ENCODE measurements around the gene PLXNA1.

PLXNA1 gene

GRCh38 chr3:126959136-126959920 is 23.6 kb upstream of the PLXNA1 start:
- peaks cover 2% of the 10 kb centered on the region for H3K4me1 Mint-ChIP-seq (ENCODE audit: low read depth)
- no peaks in the 10 kb centered on the region for H3K27me3 Mint-ChIP-seq (ENCODE audit: low read depth)

GRCh38 chr3:126959921-126960603 is 22.9 kb upstream of the PLXNA1 start:
- H3K27ac Mint-ChIP-seq = no peak overlapping the region
- H3K4me1 Mint-ChIP-seq (ENCODE audit: low read depth) = peaks cover 2% of the 10 kb centered on the region
- H3K27me3 Mint-ChIP-seq (ENCODE audit: low read depth) = no peaks in the 10 kb centered on the region
- H3K36me3 Mint-ChIP-seq (ENCODE audit: low read depth) = no peaks in the 10 kb centered on the region
- no peaks in the 10 kb centered on the region for H3K9me3 Mint-ChIP-seq
- no peak overlapping the region for H3K4me3 Mint-ChIP-seq

More at GRCh38 chr3:126959136-126959920, 23.6 kb upstream of the PLXNA1 start:
- Mint-ChIP-seq H3K9me3 (no peaks in the 10 kb centered on the region), H3K27ac (peak overlapping the region; percentile 26), H3K36me3 (ENCODE audit: low read depth) (no peaks in the 10 kb centered on the region), H3K4me3 (no peak overlapping the region)

GRCh38 chr3:126960604-126960995 is 22.3 kb upstream of the PLXNA1 start:
- Mint-ChIP-seq H3K4me1 (ENCODE audit: low read depth) (peaks cover 2% of the 10 kb centered on the region), H3K27me3 (ENCODE audit: low read depth) (no peaks in the 10 kb centered on the region), H3K9me3 (no peaks in the 10 kb centered on the region), H3K27ac (no peak overlapping the region), H3K36me3 (ENCODE audit: low read depth) (no peaks in the 10 kb centered on the region), H3K4me3 (no peak overlapping the region)

- H3K4me3 Mint-ChIP-seq = no peak overlapping the region
- H3K36me3 Mint-ChIP-seq (ENCODE audit: low read depth) = no peaks in the 10 kb centered on the region
- H3K9me3 Mint-ChIP-seq = no peaks in the 10 kb centered on the region
- no peaks in the 10 kb centered on the region for H3K27me3 Mint-ChIP-seq (ENCODE audit: low read depth)
- peaks cover 2% of the 10 kb centered on the region for H3K4me1 Mint-ChIP-seq (ENCODE audit: low read depth)
- no peak overlapping the region for H3K27ac Mint-ChIP-seq
Measured at GRCh38 chr3:126961191-126961790, 21.6 kb upstream of the PLXNA1 start.

GRCh38 chr3:126961791-126962461 is 21.0 kb upstream of the PLXNA1 start:
- Mint-ChIP-seq H3K36me3 (ENCODE audit: low read depth) (no peaks in the 10 kb centered on the region), H3K27ac (no peak overlapping the region), H3K4me1 (ENCODE audit: low read depth) (peaks cover 1% of the 10 kb centered on the region), H3K27me3 (ENCODE audit: low read depth) (no peaks in the 10 kb centered on the region), H3K4me3 (no peak overlapping the region), H3K9me3 (no peaks in the 10 kb centered on the region)

GRCh38 chr3:126962756-126963155 is 20.2 kb upstream of the PLXNA1 start:
- Mint-ChIP-seq H3K9me3 (no peaks in the 10 kb centered on the region), H3K27me3 (ENCODE audit: low read depth) (no peaks in the 10 kb centered on the region), H3K27ac (no peak overlapping the region), H3K36me3 (ENCODE audit: low read depth) (no peaks in the 10 kb centered on the region), H3K4me3 (no peak overlapping the region), H3K4me1 (ENCODE audit: low read depth) (peaks cover 1% of the 10 kb centered on the region)

- no peak overlapping the region for H3K4me3 Mint-ChIP-seq
- H3K27ac Mint-ChIP-seq = no peak overlapping the region
- no peaks in the 10 kb centered on the region for H3K9me3 Mint-ChIP-seq
- no peaks in the 10 kb centered on the region for H3K27me3 Mint-ChIP-seq (ENCODE audit: low read depth)
- H3K4me1 Mint-ChIP-seq (ENCODE audit: low read depth) = peaks cover 1% of the 10 kb centered on the region
- H3K36me3 Mint-ChIP-seq (ENCODE audit: low read depth) = no peaks in the 10 kb centered on the region
Measured at GRCh38 chr3:126963261-126964190, 19.4 kb upstream of the PLXNA1 start.

GRCh38 chr3:126964261-126964660 is 18.7 kb upstream of the PLXNA1 start:
- Mint-ChIP-seq H3K36me3 (ENCODE audit: low read depth) (no peaks in the 10 kb centered on the region), H3K4me3 (no peak overlapping the region), H3K27me3 (ENCODE audit: low read depth) (peaks cover 1% of the 10 kb centered on the region), H3K27ac (no peak overlapping the region), H3K4me1 (ENCODE audit: low read depth) (peaks cover 1% of the 10 kb centered on the region), H3K9me3 (no peaks in the 10 kb centered on the region)

- H3K27ac Mint-ChIP-seq = no peak overlapping the region
Measured at GRCh38 chr3:126964950-126965349, 18.0 kb upstream of the PLXNA1 start.

GRCh38 chr3:126965526-126966080 is 17.3 kb upstream of the PLXNA1 start:
- Mint-ChIP-seq H3K4me3 (no peak overlapping the region), H3K4me1 (ENCODE audit: low read depth) (peaks cover 1% of the 10 kb centered on the region), H3K27me3 (ENCODE audit: low read depth) (peaks cover 11% of the 10 kb centered on the region), H3K27ac (no peak overlapping the region), H3K9me3 (no peaks in the 10 kb centered on the region), H3K36me3 (ENCODE audit: low read depth) (no peaks in the 10 kb centered on the region)

More at GRCh38 chr3:126964950-126965349, 18.0 kb upstream of the PLXNA1 start:
- peaks cover 5% of the 10 kb centered on the region for H3K27me3 Mint-ChIP-seq (ENCODE audit: low read depth)
- no peaks in the 10 kb centered on the region for H3K36me3 Mint-ChIP-seq (ENCODE audit: low read depth)
- peaks cover 1% of the 10 kb centered on the region for H3K4me1 Mint-ChIP-seq (ENCODE audit: low read depth)
- H3K9me3 Mint-ChIP-seq = no peaks in the 10 kb centered on the region
- H3K4me3 Mint-ChIP-seq = no peak overlapping the region

- Mint-ChIP-seq H3K4me1 (ENCODE audit: low read depth) (peaks cover 1% of the 10 kb centered on the region), H3K4me3 (no peak overlapping the region), H3K36me3 (ENCODE audit: low read depth) (no peaks in the 10 kb centered on the region), H3K27me3 (ENCODE audit: low read depth) (peaks cover 13% of the 10 kb centered on the region), H3K27ac (no peak overlapping the region), H3K9me3 (no peaks in the 10 kb centered on the region)
Measured at GRCh38 chr3:126967386-126967785, 15.5 kb upstream of the PLXNA1 start.

- Mint-ChIP-seq H3K4me3 (no peak overlapping the region), H3K27ac (no peak overlapping the region), H3K4me1 (ENCODE audit: low read depth) (peaks cover 1% of the 10 kb centered on the region), H3K9me3 (no peaks in the 10 kb centered on the region), H3K36me3 (ENCODE audit: low read depth) (no peaks in the 10 kb centered on the region), H3K27me3 (ENCODE audit: low read depth) (peaks cover 13% of the 10 kb centered on the region)
Measured at GRCh38 chr3:126968391-126969390, 14.2 kb upstream of the PLXNA1 start.

Measured in T-helper 1 cell treated with Interleukin-12 subunit alpha and Interleukin-12 subunit beta and Interleukin-4 antibody, amounts not matched to agents 30 μg/mL and 1 μg/mL, for 36 hours (primary cell).